Measurements from ENCODE around the gene SORCS1.

GRCh38 chr10:107022600-107023354 lies 141.7 kb downstream of the SORCS1 start:
- TF ChIP-seq CTCF (IDR thresholded peaks at IDR 0.05; ENCODE audit: insufficient read depth, low read length, poor library complexity, severe bottlenecking) = no peak
- no peak for TF ChIP-seq EZH2phosphoT487 (conservative IDR thresholded peaks at IDR 0.05; ENCODE audit: low read length)
